Prostate gland (tissue), 2 donors: Measurements from ENCODE around the gene LRRC57.

Source experiments
- POLR2A ChIP-seq: fragments of 450-650 bp; IDR thresholded peaks from one replicate; pipeline ENCODE4 v1.6.1; 2016; ENCODE audit warnings: antibody characterized with exemption, mild to moderate bottlenecking
- POLR2AphosphoS5 ChIP-seq: sonication (generic); formaldehyde crosslinking; IDR thresholded peaks from one replicate; pipeline ENCODE4 v1.6.1; 2017; ENCODE audit warnings: antibody characterized with exemption
- TF ChIP-seq, protein P1 (sequence below), 4 experiments: fragments of 200-600 bp in 2 of 4; fragments of 450-650 bp in 2 of 4; sonication (generic) in 2 of 4; IDR thresholded peaks; 1 replicate in 3 of 4; 2 replicates in 1 of 4; pipeline ENCODE4 v1.5.1; 2016 to 2019; ENCODE audit warnings: antibody characterized with exemption in 4 of 4, mild to moderate bottlenecking in 2 of 4, moderate library complexity in 2 of 4

DNA sequence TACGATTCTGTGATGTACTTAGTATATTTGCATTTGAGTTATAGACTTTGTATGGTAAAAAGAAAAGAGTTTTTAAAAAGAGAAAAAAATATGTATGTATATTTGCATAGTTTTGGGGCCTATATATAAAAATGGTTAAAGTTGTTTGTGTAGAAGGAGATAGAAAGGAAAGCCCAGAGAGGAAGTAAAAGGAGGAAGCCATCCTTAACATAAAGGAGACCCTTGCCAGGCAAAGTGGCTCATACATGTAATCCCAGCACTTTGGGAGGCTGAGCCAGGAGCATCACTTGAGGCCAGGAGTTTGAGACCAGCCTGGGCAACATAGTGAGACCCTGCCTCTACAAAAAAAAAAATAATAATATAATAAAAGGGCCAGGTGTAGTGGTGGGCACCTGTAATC lies 44.8 kb downstream of the LRRC57 start:
- no peak for TF ChIP-seq POLR2AphosphoS5
- TF ChIP-seq POLR2A = no peak
- TF ChIP-seq, protein P1, sequence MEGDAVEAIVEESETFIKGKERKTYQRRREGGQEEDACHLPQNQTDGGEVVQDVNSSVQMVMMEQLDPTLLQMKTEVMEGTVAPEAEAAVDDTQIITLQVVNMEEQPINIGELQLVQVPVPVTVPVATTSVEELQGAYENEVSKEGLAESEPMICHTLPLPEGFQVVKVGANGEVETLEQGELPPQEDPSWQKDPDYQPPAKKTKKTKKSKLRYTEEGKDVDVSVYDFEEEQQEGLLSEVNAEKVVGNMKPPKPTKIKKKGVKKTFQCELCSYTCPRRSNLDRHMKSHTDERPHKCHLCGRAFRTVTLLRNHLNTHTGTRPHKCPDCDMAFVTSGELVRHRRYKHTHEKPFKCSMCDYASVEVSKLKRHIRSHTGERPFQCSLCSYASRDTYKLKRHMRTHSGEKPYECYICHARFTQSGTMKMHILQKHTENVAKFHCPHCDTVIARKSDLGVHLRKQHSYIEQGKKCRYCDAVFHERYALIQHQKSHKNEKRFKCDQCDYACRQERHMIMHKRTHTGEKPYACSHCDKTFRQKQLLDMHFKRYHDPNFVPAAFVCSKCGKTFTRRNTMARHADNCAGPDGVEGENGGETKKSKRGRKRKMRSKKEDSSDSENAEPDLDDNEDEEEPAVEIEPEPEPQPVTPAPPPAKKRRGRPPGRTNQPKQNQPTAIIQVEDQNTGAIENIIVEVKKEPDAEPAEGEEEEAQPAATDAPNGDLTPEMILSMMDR (IDR thresholded peaks at IDR 0.05) = no peak
